B cell (primary cell): ENCODE data around the gene P2RX2. TPM values are rescaled to one million over a fixed set of nuclear protein-coding genes. Genes with fewer than 3 reads are reported as not detected.

ENCODE experiments used
- ATAC-seq: fragments of 200-7000 bp; cut with Tn5 transposase; one replicate; pipeline ENCODE4 v1.10.0; 2021; ENCODE audit warnings: low read depth, mild to moderate bottlenecking, moderate number of reproducible peaks, moderate library complexity
- CTCF ChIA-PET: fragments of 350-600 bp; sonication (Branson Sonifier 250); formaldehyde crosslinking; loops from one replicate; lab custom pipeline; 2021; ENCODE audit warnings: antibody characterized with exemption, inconsistent platforms; lab: Charles Lee
- POLR2A ChIA-PET: fragments of 350-600 bp; sonication (Branson Sonifier 250); formaldehyde crosslinking; loops from one replicate; lab custom pipeline; 2021; ENCODE audit warnings: antibody characterized with exemption; lab: Charles Lee
- DNase-seq: peaks from one replicate; pipeline ENCODE4 v3.0.0; 2013
- H2AFZ ChIP-seq: 2 replicates; pipeline ENCODE4 v1.6.1; 2012; ENCODE audit warnings: mild to moderate bottlenecking, low read depth, low read length; ENCODE audit not compliant: insufficient read depth, poor library complexity, severe bottlenecking
- H3K27ac ChIP-seq, 2 donors: 1 replicate in 1 of 2; 2 replicates in 1 of 2; pipeline ENCODE4 v1.5.1; 2012 to 2013; ENCODE audit warnings: low read length in 2 of 2, mild to moderate bottlenecking in 2 of 2, moderate library complexity in 1 of 2
- H3K27me3 ChIP-seq, 4 experiments: fragments of 200-600 bp in 1 of 4; sonication (generic) in 1 of 4; replicated peaks in 1 of 4; 1 replicate in 2 of 4; 2 replicates in 2 of 4; pipeline versions ENCODE4 v1.6.1 to v1.7.0; 2013 to 2016; ENCODE audit warnings: low read length in 3 of 4, mild to moderate bottlenecking in 2 of 4, mixed read lengths in 1 of 4, moderate library complexity in 1 of 4; ENCODE audit not compliant: insufficient read depth in 4 of 4, control insufficient read depth in 3 of 4; ENCODE audit errors: control extremely low read depth in 1 of 4
- H3K36me3 ChIP-seq, 2 experiments: replicated peaks in 1 of 2; 1 replicate in 1 of 2; 2 replicates in 1 of 2; pipeline versions ENCODE4 v1.6.1 to v1.7.1; 2013; ENCODE audit warnings: low read length in 1 of 2; ENCODE audit not compliant: insufficient read depth in 2 of 2, control insufficient read depth in 1 of 2; ENCODE audit errors: control extremely low read depth in 1 of 2, extremely low read depth in 1 of 2
- H3K4me1 ChIP-seq, 2 donors: fragments of 200-600 bp in 1 of 2; sonication (generic) in 1 of 2; 1 replicate in 1 of 2; 2 replicates in 1 of 2; pipeline versions ENCODE4 v1.5.1 to v1.6.1; 2013 to 2017; ENCODE audit warnings: low read length in 2 of 2; ENCODE audit not compliant: control insufficient read depth in 2 of 2, insufficient read depth in 2 of 2
- H3K4me2 ChIP-seq: replicated peaks from 2 replicates; pipeline ENCODE3; 2012; ENCODE audit warnings: mild to moderate bottlenecking, low read depth, low read length; ENCODE audit not compliant: poor library complexity, severe bottlenecking
- H3K4me3 ChIP-seq, 5 experiments: fragments of 200-600 bp in 1 of 5; sonication (generic) in 1 of 5; 1 replicate in 3 of 5; 2 replicates in 2 of 5; pipeline versions ENCODE4 v1.5.1 to v1.7.0; 2011 to 2016; ENCODE audit warnings: low read length in 4 of 5, mild to moderate bottlenecking in 4 of 5, low read depth in 2 of 5, control low read depth in 1 of 5, moderate library complexity in 1 of 5; ENCODE audit not compliant: insufficient read depth in 1 of 5; ENCODE audit errors: control extremely low read depth in 1 of 5, extremely low read depth in 1 of 5
- H3K79me2 ChIP-seq: fragments of 200-600 bp; sonication (generic); one replicate; pipeline ENCODE4 v1.6.0; 2016; ENCODE audit warnings: low read length; ENCODE audit not compliant: control insufficient read depth, insufficient read depth
- H3K9ac ChIP-seq: fragments of 200-600 bp; sonication (generic); 2 replicates; pipeline ENCODE4 v1.6.1; 2017; ENCODE audit warnings: mild to moderate bottlenecking, low read length, moderate library complexity
- H3K9me3 ChIP-seq, 3 donors: one replicate each; pipeline versions ENCODE4 v1.6.1 to v1.7.1; 2013; ENCODE audit warnings: low read length in 2 of 3; ENCODE audit not compliant: control insufficient read depth in 2 of 3, insufficient read depth in 1 of 3; ENCODE audit errors: control extremely low read depth in 1 of 3
- H4K20me1 ChIP-seq: 2 replicates; pipeline ENCODE4 v1.6.0; 2012; ENCODE audit warnings: mild to moderate bottlenecking, low read length; ENCODE audit not compliant: insufficient read depth, control insufficient read depth, poor library complexity, severe bottlenecking
- H3K27ac Mint-ChIP-seq: one replicate; pipeline ENCODE4 v1.8.0; 2021; ENCODE audit warnings: mixed read lengths
- H3K27me3 Mint-ChIP-seq: one replicate; pipeline ENCODE4 v1.8.0; 2021; ENCODE audit warnings: mixed read lengths
- H3K4me1 Mint-ChIP-seq: one replicate; pipeline ENCODE4 v1.8.0; 2021; ENCODE audit warnings: mixed read lengths
- H3K4me3 Mint-ChIP-seq: one replicate; pipeline ENCODE4 v1.8.0; 2021; ENCODE audit warnings: mixed read lengths
- H3K9me3 Mint-ChIP-seq: one replicate; pipeline ENCODE4 v1.8.0; 2022; ENCODE audit warnings: mixed read lengths; ENCODE audit not compliant: insufficient read depth
- CTCF ChIP-seq: fragments of 200-600 bp; IDR thresholded peaks from one replicate; pipeline ENCODE4 v1.8.0; 2022; ENCODE audit warnings: antibody characterized with exemption, mild to moderate bottlenecking
- EZH2 ChIP-seq: IDR thresholded peaks from 2 replicates; pipeline ENCODE4 v1.6.1; 2012; ENCODE audit warnings: borderline replicate concordance, low read depth, mild to moderate bottlenecking, moderate library complexity, low read length; ENCODE audit not compliant: insufficient read depth, poor library complexity, severe bottlenecking
- WGBS: methylation state at CpG from one replicate; pipeline ENCODE4 v1.1.5; 2013; ENCODE audit warnings: missing lambda C conversion rate; ENCODE audit not compliant: insufficient coverage; 5-methylcytosine and 5-hydroxymethylcytosine counted together
- intact Hi-C: fragments of 100-400 bp; cut with micrococcal nuclease; formaldehyde crosslinking; loops from one replicate; pipeline ENCODE4 v1.10.0; 2022
- polyA plus RNA-seq: library from polyadenylated mRNA; depleted of rRNA; stranded (reverse); fragments of >200 nt; gene quantifications from 2 replicates; pipeline ENCODE4 v1.2.3, GENCODE V29; 2012
- total RNA-seq, 2 donors: library from RNA; stranded (reverse); fragments of 120-200 nt in 1 of 2; gene quantifications; 1 replicate in 1 of 2; 2 replicates in 1 of 2; pipeline versions ENCODE4 v1.2.3 to v1.2.4, GENCODE V29; 2013 to 2022

Gene P2RX2
- total and polyA plus RNA-seq, 2 donors (not counting 1 experiment from before 2014, with no cell fraction given) = not detected

GRCh38 chr12:132593071-132593470 lies 25.5 kb upstream of the P2RX2 start:
- H3K9me3 Mint-ChIP-seq = no peaks in the 10 kb centered on the region
- Histone ChIP-seq H4K20me1 (peaks cover 5% of the 10 kb centered on the region), H3K9me3 (peaks cover 0 to 20% (median 0%) of the 10 kb centered on the region in 3 donors), H3K9ac (no peak overlapping the region), H3K79me2 (no peaks in the 10 kb centered on the region), H3K4me1 (peaks cover 6 to 9% of the 10 kb centered on the region in 2 donors), H3K27me3 (peaks cover 0 to 10% (median 1%) of the 10 kb centered on the region in 4 experiments), H3K4me3 (no peak overlapping the region), H3K27ac (no peak overlapping the region), H3K36me3 (no peaks in the 10 kb centered on the region), H3K4me2 (no peak overlapping the region), H2AFZ (no peak overlapping the region)
- DNase-seq (no peak), ATAC-seq (no peak)
- intact Hi-C loops = no loop called here
- ChIA-PET CTCF (no interaction called here), POLR2A (no interaction called here)
- no peak overlapping the region for H3K27ac Mint-ChIP-seq
- no peak for TF ChIP-seq CTCF
- TF ChIP-seq EZH2 = no peak
- WGBS = 94% methylated on average over 21 of the region's 21 CpGs
- no peak overlapping the region for H3K4me3 Mint-ChIP-seq
- H3K4me1 Mint-ChIP-seq = peaks cover 7% of the 10 kb centered on the region
- peaks cover 6% of the 10 kb centered on the region for H3K27me3 Mint-ChIP-seq

GRCh38 chr12:132593521-132593920 lies 25.1 kb upstream of the P2RX2 start:
- CTCF ChIA-PET = no interaction called here
- Histone ChIP-seq H3K4me3 (no peak overlapping the region), H3K27ac (no peak overlapping the region), H3K79me2 (no peaks in the 10 kb centered on the region), H3K9ac (no peak overlapping the region), H3K9me3 (peaks cover 0 to 20% (median 0%) of the 10 kb centered on the region in 3 donors), H4K20me1 (peaks cover 5% of the 10 kb centered on the region), H3K27me3 (peaks cover 0 to 10% (median under 1%) of the 10 kb centered on the region in 4 experiments), H2AFZ (no peak overlapping the region), H3K36me3 (no peaks in the 10 kb centered on the region), H3K4me1 (peaks cover 6 to 9% of the 10 kb centered on the region in 2 donors), H3K4me2 (no peak overlapping the region)
- POLR2A ChIA-PET = no interaction called here
- Mint-ChIP-seq H3K4me3 (no peak overlapping the region), H3K27me3 (peaks cover 6% of the 10 kb centered on the region), H3K9me3 (no peaks in the 10 kb centered on the region), H3K27ac (no peak overlapping the region), H3K4me1 (peaks cover 8% of the 10 kb centered on the region)
- intact Hi-C loops = no loop called here
- no peak for ATAC-seq
- DNase-seq = no peak
- TF ChIP-seq CTCF = no peak
- no peak for TF ChIP-seq EZH2
- WGBS = 87% methylated on average over 6 of the region's 18 CpGs
